ENCODE data around the gene EXOC6B.

- TF ChIP-seq CTCF (IDR thresholded peaks at IDR 0.05; ENCODE audit: low read depth, low read length) = no peak
- no peak for TF ChIP-seq EZH2phosphoT487 (IDR thresholded peaks at IDR 0.05; ENCODE audit: low read depth)
These were observed 292.1 kb downstream of the EXOC6B start for GRCh38 chr2:72533765-72534164.
